Right forelimb (tissue), 1 donor: ENCODE data around the gene LBX1.

Source experiments
- DNase-seq: peaks from one replicate; pipeline ENCODE4 v3.0.0-alpha.2; 2018

LBX1 gene

DNA sequence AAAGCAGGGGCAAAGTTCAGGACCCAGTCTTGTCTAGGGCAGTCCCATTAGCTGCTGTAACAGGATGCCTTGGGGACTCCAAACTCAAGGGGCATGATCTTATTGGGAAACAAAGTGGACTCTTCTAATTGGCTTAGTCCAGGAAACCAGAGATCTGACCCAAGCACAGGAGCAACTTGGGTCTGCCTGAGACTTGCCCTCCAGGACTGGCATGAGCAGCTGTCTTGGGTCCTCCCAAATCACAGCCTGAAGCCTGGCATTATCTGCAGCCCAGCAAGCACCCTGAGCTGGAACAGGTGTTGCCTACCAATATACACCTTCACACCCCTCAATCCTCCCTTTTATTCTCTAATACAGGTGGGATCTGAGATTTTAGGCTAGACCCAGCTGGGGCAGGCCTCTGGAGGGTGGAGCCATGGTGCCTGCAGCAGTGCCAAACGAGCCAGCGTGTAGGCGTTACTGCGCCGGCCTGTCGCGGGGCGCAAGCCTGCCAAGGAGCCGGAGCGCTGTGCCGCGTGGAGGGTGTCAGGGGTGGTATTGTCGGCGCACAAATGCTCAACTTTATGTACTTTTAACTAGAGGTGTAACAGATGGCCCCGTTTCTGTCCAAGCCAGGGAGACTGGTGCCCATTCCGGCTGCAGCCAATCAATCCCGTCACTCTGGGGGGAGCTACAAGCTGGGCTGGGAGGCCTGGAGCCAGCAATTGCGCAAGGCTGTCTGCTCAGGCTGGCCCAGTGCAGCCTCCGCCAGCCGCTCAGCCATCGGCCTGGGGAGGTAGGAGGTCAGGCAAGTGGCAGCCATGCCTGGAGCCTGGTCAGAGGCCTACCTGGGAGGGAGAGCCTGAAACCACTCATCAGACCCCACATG, 12.8 kb upstream of the LBX1 start:
- no peak for DNase-seq

DNA sequence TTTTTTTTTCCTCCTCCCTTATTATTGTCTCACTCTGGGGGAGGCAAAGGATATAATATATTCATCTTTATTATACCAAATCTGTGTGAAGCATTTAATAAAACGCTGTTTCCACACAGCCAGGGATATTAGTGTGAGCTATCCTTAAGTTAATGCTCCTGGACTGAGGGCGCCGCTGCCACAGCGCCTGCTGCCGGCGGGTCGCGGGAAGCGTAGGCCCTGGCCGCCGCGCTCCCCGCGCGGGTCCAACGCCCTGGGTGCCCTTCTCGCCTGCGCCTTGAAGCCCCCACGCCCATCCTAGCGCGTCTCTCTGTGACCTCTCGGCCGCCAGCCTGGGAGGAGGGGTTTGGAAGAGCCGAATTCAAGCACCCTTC, 9.5 kb upstream of the LBX1 start:
- no peak for DNase-seq

DNA sequence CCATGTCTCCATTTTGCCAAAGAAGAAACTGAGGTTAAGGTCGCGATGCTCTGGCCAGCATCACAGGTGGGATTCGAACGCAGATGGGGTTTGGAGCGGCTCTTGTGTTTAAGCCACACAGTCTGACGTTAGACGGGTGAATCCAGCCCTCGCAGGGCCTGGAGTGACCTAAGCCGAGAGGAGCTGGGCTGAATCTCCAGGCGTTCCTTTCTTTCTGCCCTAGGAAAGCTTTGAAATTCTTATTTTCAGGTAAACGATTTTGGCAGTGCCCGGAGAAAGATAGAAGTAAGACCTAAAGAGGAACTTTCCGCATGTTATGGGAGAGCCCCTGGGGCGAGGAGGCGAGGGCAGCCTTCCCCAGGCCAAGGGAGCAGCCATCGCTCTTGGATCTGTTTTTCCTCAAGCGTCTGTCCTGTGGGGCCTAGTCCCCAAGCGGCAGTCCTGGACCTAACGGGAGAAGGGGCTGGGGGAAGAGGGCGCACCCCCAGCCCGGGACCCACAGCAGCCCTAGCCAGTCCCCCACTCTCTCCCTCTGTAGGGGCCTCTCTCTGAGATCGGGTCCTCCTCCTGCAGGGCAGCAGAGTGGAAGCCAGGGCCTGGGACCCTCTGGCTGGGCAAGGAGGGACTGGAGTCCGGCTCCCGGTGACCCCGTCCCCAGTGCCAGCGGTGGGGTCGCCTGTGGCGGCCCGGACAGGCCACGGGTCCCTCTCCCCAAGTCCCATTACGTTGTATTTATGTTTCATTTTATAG, 8.9 kb upstream of the LBX1 start:
- no peak for DNase-seq

DNA sequence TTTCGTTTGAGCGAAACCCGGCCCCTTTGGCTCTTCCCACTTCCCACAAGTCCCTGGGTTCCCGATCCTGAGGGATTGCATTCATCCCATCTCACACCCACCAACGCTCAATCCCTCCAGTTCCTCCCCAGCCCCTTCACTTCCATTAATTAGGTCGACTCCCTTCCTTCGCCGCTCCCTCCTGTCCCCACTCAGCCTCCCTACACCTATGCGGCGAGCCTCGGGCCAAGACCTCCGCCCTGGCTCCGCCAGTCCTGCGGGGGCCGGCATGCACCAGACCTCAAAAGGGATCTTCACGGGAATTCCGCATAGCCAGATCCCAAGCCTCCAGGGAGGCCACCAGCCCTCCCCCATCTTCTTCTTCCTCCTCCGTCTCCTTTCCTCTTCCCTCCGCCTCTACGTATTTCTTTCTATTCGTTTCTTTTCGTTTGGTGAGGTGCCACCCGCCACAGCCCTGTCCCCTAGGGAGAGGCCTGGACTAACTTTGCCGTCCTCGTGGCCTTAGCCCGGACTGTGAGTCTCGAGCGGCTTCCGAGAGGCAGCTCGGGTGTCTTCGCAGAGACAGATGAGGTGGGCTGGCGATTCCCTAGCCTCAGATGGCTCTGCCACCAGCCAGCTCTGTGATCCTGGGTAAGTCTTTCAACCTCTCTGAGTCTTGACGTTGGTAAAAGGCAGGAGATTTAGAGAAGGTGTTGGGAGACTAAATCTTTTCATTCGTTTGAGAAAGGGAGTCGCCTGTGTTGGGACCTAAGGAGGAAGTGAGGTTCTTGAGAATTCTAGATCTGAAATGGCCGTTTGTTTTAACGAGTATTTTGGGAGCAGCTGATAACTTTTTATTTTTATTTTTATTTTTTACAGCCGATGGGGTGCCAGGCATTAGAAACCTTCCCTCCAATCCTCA, 8.1 kb upstream of the LBX1 start:
- DNase-seq: no peak

DNA sequence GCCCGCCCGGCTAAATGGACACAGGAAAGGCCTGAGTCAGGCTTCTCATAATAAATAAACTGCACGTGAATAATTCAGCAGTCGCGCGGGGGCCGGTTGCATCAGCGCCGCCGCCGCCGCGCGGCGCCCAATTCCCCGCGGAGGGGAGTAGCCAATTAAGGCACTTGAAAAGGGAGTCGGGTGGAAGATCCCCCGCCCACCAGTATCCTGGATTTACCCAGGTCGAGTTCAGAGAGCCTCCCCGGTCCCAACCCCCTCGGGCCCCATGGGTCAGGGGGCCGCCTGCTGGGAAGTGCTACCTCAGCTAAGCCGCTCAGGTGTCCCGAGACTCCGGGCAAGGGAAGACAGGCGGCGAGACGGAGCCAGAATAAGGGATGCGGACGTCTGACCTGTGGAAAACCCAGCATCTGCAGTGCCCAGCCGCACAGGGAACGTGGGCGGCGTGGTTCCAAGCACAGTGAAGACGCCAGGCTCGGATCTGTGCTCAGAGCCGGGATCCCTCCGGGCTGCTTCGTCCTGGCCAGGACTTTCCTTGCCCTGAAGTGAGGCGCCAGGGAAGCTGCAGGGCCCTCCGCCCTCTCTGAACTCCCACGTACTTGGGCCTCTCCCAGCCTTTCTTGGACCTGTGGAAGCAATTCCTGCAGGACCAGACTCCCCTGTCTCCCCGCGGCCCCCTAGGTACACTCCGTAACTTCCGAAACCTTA, 7.3 kb upstream of the LBX1 start:
- no peak for DNase-seq

DNA sequence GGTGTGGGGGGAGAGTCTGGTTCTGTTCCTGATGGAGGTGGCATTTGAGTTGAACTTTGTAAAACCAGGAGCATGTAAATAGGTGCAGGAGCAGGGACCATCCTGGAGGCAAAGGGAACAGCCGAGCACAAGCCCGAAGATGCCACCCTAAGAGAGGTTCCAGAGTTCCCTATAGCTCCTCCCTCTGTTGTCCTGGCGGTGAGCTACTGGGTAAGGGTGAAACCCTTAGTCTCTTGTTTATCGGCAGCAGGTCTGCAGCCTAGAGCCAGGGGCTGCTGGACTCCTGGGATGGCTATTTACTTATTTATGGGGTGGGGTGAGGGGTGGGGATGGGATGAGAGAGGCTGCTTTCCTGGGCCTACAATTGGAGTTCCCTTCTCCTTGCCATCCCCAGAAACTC, 6.5 kb upstream of the LBX1 start:
- no peak for DNase-seq

DNA sequence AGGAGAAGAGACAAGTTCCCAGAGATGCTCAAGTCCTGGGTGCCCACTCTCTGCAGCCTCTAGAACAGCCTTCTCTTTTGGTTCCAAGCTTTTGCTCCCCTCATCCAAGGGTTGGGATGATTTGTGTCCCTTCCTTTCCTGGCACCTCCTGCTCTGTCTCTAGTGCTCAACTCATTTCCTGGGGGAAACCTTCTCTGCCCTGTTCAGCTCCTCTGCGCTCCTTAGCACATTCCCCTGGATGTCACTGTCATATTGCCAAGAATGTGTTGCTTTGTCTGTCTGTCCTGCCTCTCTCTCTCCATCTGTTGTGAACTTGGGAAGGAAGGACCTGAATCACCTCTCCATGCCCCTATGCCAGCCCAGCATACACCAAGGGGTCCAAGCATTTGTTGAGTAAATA, 5.1 kb upstream of the LBX1 start:
- no peak for DNase-seq

DNA sequence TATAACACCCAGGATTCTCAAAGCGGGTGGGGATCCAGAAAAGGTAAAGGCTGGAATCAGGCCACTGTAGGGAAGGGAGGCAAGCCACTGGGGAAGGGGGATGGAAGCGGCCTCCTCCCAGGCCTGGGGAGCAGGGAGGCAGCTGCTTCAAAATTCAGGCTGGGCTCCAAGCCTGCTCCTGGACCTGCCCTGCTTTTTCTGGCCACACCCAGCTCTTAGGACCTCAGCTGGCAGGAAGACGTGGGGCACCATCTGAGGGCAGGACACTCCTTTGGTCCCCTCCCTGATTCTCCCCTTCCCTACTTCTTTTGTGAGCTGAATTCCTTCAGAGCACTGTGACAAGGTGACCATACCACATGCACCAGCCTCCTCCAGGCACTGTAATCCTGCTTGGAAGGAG, 4.6 kb upstream of the LBX1 start:
- no peak for DNase-seq

DNA sequence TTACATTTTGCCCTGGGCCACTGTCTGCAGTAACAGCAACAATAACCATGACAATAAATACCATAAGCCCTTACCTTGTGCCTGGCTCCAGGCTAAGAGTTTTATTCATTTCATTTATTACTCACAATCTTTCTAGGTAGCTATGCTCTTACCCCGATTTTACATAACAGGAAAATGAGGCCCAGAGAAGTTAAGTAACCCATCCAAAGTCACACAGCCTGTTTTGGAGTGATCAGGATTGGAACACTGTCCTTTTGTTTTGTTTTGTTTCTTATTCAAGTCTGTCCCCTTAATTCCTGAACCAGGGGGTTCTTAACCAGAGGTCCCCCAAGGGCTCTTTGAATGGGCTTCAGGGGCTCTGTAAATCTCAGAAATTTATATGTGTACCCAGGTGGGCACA, 4.2 kb upstream of the LBX1 start:
- DNase-seq: no peak

DNA sequence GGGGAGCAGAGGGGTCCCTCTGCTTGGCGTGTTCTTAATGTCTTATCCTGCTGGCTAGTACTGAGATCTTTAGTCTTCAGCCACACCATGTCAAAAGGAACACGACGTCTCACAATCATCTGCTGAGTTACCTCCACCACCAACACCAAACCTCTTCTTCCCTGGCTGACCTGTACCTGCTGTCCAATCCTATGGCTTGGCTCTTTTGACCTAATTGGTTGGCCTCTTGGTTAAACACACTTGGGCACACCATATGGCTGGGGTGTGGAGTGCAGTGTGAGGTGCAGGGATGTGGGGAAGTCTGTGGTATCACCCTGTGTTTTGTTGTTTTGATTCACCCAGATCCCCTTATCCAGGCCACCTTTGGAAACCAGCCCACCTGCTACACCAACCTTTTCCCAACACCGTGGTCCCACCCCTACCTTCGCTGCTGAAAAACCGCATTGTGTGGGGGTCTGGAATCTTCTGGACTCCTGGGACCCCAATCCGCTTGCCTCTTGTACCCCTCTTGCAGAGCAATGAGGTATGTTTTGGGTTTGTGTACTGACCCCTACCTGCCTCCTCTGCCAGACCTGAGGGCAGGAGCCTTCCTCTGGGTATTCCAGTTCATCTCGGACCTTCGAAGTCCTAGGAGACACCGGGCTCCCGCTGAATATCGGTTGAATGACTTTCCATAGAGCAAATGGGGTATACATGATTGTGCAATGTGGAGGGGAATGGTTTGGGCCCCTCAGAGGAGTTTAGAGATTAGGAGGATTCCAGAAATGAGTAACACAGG, 2.8 kb upstream of the LBX1 start:
- no peak for DNase-seq

DNA sequence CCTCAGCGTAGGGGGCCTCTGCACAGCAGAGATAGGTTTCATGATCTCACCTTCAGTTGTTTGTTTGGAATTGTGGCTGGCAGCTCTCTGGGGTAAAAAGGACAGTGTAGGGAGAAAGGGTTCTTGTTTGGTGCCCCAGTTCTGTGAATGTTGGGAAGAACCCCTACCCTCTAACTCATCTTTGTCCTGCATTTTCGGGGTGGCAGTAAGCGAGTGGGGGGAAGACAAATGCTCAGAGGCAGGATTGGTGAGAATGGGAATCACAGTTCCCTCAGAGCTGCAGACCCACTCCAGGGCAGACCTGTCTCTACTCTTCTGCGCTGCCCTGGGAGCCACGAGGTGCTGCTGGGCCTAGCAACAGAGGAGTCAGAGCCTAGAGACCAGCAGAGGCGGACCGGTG, 1.8 kb upstream of the LBX1 start:
- no peak for DNase-seq

DNA sequence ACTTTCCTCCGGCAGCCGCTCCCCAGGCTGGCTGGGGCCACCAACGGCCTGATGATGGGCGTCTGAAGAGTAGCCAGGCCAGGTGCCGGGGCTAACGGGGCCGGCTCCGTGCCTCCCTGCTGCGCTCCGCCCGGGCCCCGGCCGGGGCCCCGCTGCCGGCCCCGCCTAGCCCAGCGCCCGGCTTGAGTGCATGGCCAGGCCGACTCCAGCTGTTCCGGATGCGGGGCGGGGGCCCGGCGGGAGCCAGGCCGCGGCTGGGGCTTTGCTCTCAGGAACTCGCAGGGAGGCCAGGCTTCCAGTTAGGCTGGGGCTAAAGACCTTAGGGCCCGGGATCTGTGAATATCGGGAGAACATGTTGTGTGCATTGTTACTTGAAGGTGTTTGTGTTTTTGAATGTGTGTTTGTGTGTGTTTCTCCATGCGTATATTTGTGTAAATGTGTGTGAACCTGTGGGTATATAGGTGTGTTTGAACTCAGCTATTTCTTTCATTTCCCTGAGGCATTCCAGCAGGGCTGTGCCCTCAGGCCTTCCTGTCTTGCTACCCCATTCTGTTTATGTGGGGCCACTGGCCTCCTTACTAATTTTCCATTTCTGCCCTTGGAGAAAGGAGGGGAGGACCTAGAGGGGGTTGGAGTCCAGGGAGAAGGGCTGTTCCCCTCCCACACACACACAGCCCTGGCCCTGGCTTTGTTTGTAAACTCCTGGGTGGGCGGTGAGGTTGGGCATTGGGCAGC, 1.1 kb upstream of the LBX1 start:
- no peak for DNase-seq

DNA sequence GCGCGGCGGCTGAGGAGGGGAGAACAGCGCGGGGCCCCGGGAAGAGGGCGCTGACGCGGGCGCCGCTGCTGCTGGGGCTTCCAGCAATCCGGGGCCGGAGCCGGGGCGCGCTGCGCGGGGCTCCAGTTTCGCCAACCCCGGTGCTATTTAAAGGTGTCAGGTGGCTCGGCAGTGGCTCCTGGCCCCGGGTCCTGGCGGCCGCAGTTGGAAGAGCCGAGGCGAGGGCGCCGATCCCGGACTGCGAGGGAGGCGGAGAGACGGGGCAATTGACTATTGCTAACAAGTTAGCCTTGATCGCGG, 347 bp downstream of the LBX1 start:
- DNase-seq: no peak

DNA sequence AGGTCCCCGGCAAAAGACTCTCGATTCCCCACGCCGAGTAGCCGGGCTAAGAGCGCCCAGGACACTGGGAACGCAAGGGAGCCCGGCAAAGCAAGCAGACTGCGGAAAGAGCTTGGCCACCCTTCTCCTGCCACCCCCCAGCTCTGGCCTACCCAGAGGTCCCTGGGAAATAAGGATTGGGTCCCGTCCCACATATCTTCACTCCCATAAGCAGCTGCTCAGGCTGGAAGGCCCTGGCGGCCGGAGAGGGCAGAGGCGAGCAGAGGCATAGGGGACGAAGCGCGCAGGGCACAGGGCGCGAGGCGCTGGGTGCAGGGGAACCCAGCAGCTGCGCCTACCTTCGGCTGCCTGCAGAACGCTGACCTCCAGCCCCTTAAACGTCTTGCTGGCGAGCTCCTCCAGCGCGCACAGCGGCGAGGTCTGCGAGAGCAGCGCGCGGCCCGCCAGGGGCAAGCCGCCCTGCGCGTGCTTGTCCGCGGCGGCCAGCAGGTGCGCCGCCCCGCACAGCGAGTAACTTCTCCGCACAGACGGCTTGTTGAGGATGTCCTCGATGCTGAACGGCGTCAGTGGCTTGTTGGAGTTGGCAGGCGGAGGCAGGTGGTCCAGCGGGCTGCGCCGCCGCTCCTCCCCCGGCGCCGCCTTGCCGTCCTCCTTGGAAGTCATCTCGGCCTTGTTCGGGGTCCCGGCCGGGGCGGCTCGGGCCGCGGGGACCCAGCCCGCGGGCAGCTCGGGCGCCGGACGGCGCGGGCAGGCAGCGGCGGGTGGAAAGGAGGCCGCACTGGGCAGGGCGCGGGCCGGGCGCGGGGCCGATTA, 904 bp downstream of the LBX1 start:
- DNase-seq: no peak

DNA sequence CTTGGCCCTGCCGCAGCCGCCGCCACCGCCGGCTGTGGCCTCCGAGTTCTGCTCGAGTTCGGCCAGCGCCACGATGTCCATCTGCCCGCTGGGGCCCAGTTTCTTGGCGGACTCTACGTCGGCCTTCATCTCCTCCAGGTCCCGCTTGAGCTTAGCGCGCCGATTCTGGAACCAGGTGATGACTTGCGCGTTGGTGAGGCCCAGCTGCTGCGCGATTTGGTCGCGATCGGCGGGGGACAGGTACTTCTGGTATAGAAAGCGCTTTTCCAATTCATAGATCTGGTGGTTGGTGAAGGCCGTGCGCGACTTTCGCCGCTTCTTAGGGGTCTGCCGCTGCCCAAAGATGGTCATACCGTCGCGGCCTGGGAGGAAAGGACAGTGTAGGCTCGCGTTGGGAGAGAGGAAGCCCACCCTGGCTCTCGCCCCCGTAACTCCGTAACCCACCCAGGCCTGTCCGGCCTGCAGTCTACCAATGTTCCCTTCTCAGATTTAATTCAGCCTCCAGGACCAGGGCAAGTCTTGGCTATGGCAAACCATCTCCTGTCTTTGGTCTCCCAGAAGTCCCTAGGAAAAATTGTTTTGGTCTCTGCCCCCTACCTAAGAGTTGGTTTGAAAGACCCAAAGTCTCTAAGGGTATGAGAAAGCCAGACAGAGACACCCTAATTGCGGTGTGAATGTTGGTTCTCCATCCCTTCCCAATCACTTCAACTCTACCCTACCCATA, 1.7 kb downstream of the LBX1 start:
- DNase-seq: no peak

DNA sequence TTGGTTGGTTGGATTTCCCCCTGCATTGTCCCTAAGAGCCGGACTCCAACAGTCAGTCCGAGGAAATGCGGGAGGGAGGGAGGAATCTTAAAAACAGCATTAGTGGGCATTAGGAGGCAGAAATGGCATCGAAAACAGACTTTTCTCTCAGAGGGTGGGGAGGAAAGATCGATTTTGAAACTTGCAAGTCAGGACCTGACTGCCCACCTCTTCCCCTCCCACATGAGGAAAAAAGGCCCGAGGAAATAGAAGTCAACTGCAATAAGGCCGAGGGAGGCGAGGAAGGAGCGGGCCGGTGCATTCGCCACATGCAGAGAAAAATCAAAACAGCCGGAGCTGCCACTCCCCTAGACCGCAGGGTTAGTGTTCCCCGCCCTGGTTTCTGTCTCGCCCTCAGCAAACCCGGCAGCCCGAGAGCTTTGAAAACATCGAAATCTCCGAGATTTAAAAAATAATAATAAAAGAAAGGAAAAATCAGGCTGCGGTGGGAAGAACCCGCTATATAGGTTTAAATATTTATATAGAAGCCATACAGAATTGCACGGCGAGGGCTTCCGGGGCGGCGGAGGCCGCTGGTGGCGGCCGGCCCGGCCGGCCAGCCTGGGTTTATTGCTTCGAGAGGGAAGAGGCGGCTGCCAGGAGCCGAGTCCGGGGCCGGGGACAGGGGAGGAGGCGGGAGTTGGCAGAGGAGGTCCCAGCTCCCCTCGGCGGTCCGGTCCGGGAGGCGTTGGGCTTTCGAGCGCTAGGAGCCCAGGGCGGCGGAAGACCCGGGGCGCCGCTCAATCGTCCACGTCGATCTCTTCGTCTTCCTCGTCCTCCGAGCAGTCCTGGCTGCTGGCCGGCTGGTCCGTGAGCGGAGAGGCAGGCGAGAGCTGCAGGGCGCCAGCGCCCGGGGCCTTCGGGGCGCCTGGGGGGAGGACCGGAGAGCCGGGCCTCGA, 2.5 kb downstream of the LBX1 start:
- no peak for DNase-seq

DNA sequence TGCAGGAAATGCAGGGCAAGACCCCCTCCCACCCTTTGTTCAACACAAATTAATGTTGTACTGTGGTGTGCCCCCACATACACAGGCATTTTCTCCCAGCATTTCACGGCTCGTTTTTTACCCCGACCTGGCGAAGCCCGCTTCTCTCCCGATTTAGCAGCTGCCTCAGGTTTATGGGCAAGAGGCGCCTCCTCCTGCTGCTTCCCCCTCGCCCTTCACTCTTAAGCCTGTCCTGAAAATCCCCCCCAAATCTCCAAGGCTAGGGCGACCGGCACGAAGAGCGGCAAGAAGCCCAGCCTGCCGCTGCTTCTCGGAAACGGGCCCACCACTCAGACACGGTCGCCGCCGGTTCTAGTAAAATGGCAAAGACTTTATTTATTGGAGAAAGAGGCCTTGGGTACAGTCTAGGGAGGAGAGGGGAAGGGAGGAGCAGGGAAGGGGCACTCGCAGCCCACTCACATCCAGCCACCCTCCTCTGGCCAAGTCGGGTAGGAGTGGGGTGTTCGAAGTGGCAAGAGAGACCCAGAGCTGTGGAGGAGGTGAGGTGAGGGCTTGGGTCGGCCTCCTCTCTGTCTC, 3.3 kb downstream of the LBX1 start:
- DNase-seq: no peak
